Fibroblast of lung (primary cell): ENCODE results near the gene SYN1.

Source experiments
- CTCF ChIP-seq, 2 donors: IDR thresholded peaks in 1 of 2; conservative IDR thresholded peaks in 1 of 2; 1 replicate in 1 of 2; 2 replicates in 1 of 2; pipeline ENCODE4 v1.5.1; 2011 to 2012; ENCODE audit warnings: low read length in 2 of 2, control low read depth in 1 of 2, inconsistent platforms in 1 of 2, low read depth in 1 of 2, mild to moderate bottlenecking in 1 of 2
- EZH2 ChIP-seq: IDR thresholded peaks from 2 replicates; pipeline ENCODE4 v1.5.1; 2012; ENCODE audit warnings: low read length, control low read depth, mild to moderate bottlenecking; ENCODE audit errors: missing control alignments

- no peak for TF ChIP-seq CTCF (conservative IDR thresholded peaks at IDR 0.05 in 1 of 2, IDR thresholded peaks at IDR 0.05 in 1 of 2; ENCODE audit: low read depth in 1 of 2, low read length in 2 of 2)
- TF ChIP-seq EZH2, result no peak
These were observed 19.2 kb upstream of the SYN1 start for GRCh38 chrX:47638816-47639215.
